ENCODE measurements around the gene GNAZ. TPM values are rescaled to one million over a fixed set of nuclear protein-coding genes. Genes with fewer than 3 reads are reported as not detected.

Gene GNAZ
- total RNA-seq, 1 experiment from 2014 or later = 1.2 TPM

- H2AFZ ChIP-seq = no peak overlapping the region
- no peaks in the 10 kb centered on the region for H3K4me1 ChIP-seq (replicated peaks; ENCODE audit: insufficient read depth)
- H3K4me3 ChIP-seq = no peak overlapping the region
- ChIA-PET POLR2A (ENCODE audit: unreplicated experiment) (no interaction called here), CTCF (no interaction called here)
- H3K9me3 ChIP-seq (ENCODE audit: insufficient read depth, low read depth) = no peaks in the 10 kb centered on the region
- DNase-seq = no peak
- no TSS peak for BruUV-seq (replicated peaks)
- H3K36me3 ChIP-seq (ENCODE audit: low read depth) = no peaks in the 10 kb centered on the region
- no peaks in the 10 kb centered on the region for H3F3A ChIP-seq (ENCODE audit: insufficient read depth, low read depth)
- peaks cover 26% of the 10 kb centered on the region for H3K27me3 ChIP-seq (ENCODE audit: insufficient read depth, low read depth)
- H3K27ac ChIP-seq = no peak overlapping the region
- no peaks in the 10 kb centered on the region for H4K20me1 ChIP-seq (ENCODE audit: insufficient read depth)
- H3K9me2 ChIP-seq (ENCODE audit: insufficient read depth) = no peaks in the 10 kb centered on the region
- intact Hi-C loops (cut with micrococcal nuclease; ENCODE audit: unreplicated experiment) = loop anchor here (10.0 kb wide), 1 partner anchor 539 kb away; no protein-coding TSS in a partner anchor
- no peaks in the 10 kb centered on the region for H3K79me2 ChIP-seq (ENCODE audit: low read depth)
- TF ChIP-seq CTCF (conservative IDR thresholded peaks at IDR 0.05) (no peak), EZH2 (IDR thresholded peaks at IDR 0.05; ENCODE audit: low read depth) (no peak)
- no peak overlapping the region for H3K4me2 ChIP-seq
These were observed 53.5 kb downstream of the GNAZ start for GRCh38 chr22:23123804-23124254.

- BruUV-seq (replicated peaks) = no TSS peak
- ChIA-PET POLR2A (ENCODE audit: unreplicated experiment) (no interaction called here), CTCF (no interaction called here)
- intact Hi-C loops (cut with micrococcal nuclease; ENCODE audit: unreplicated experiment) = loop anchor here (5.0 to 10.0 kb wide), 2 partner anchors 262 to 540 kb away; no protein-coding TSS in a partner anchor
- H3K27ac ChIP-seq = no peak overlapping the region
- H3K79me2 ChIP-seq (ENCODE audit: low read depth) = no peaks in the 10 kb centered on the region
- no peak overlapping the region for H2AFZ ChIP-seq
- H3F3A ChIP-seq (ENCODE audit: insufficient read depth, low read depth) = no peaks in the 10 kb centered on the region
- H3K4me3 ChIP-seq = no peak overlapping the region
- H3K36me3 ChIP-seq (ENCODE audit: low read depth) = no peaks in the 10 kb centered on the region
- H3K4me1 ChIP-seq (replicated peaks; ENCODE audit: insufficient read depth) = no peaks in the 10 kb centered on the region
- TF ChIP-seq CTCF (conservative IDR thresholded peaks at IDR 0.05) = no peak
- peaks cover 34% of the 10 kb centered on the region for H3K27me3 ChIP-seq (ENCODE audit: insufficient read depth, low read depth)
- no peak overlapping the region for H3K4me2 ChIP-seq
- no peak for DNase-seq
- no peaks in the 10 kb centered on the region for H3K9me2 ChIP-seq (ENCODE audit: insufficient read depth)
- no peaks in the 10 kb centered on the region for H4K20me1 ChIP-seq (ENCODE audit: insufficient read depth)
- H3K9me3 ChIP-seq (ENCODE audit: insufficient read depth, low read depth) = no peaks in the 10 kb centered on the region
These were observed 54.5 kb downstream of the GNAZ start for GRCh38 chr22:23124611-23125511.

- H4K20me1 ChIP-seq (ENCODE audit: insufficient read depth) = no peaks in the 10 kb centered on the region
- no peak overlapping the region for H3K27ac ChIP-seq
- ChIA-PET POLR2A (ENCODE audit: unreplicated experiment) (no interaction called here), CTCF (no interaction called here)
- H3K9me3 ChIP-seq (ENCODE audit: insufficient read depth, low read depth) = no peaks in the 10 kb centered on the region
- no peaks in the 10 kb centered on the region for H3K9me2 ChIP-seq (ENCODE audit: insufficient read depth)
- no peak for DNase-seq
- no peaks in the 10 kb centered on the region for H3K36me3 ChIP-seq (ENCODE audit: low read depth)
- no peak overlapping the region for H3K4me2 ChIP-seq
- TF ChIP-seq EZH2 (IDR thresholded peaks at IDR 0.05; ENCODE audit: low read depth) (no peak), CTCF (conservative IDR thresholded peaks at IDR 0.05) (no peak)
- H3F3A ChIP-seq (ENCODE audit: insufficient read depth, low read depth) = no peaks in the 10 kb centered on the region
- H3K4me3 ChIP-seq = no peak overlapping the region
- H3K79me2 ChIP-seq (ENCODE audit: low read depth) = no peaks in the 10 kb centered on the region
- peaks cover 34% of the 10 kb centered on the region for H3K27me3 ChIP-seq (ENCODE audit: insufficient read depth, low read depth)
- no peak overlapping the region for H2AFZ ChIP-seq
- intact Hi-C loops (cut with micrococcal nuclease; ENCODE audit: unreplicated experiment) = loop anchor here (5.0 to 10.0 kb wide), 2 partner anchors 262 to 541 kb away; no protein-coding TSS in a partner anchor
- no TSS peak for BruUV-seq (replicated peaks)
- no peaks in the 10 kb centered on the region for H3K4me1 ChIP-seq (replicated peaks; ENCODE audit: insufficient read depth)
These were observed 55.3 kb downstream of the GNAZ start for GRCh38 chr22:23125512-23126103.
